GM12878 (cell line): ENCODE data around the gene GLT1D1. TPM values are rescaled to one million over a fixed set of nuclear protein-coding genes. Genes with fewer than 3 reads are reported as not detected.

Experiments used
- LARP7 ChIP-seq: fragments of 450-650 bp; IDR thresholded peaks from 2 replicates; pipeline ENCODE4 v1.6.1; 2017; ENCODE audit warnings: mild to moderate bottlenecking
- MTA3 ChIP-seq: IDR thresholded peaks from 2 replicates; pipeline ENCODE4 v1.6.1; 2012; ENCODE audit warnings: low read length, inconsistent platforms, borderline replicate concordance
- NFYA ChIP-seq: IDR thresholded peaks from 2 replicates; pipeline ENCODE4 v1.6.1; 2011; ENCODE audit warnings: low read depth, mild to moderate bottlenecking, low read length, improper control_type of control experiment, borderline replicate concordance
- NFYB ChIP-seq: IDR thresholded peaks from 2 replicates; pipeline ENCODE4 v1.6.1; 2011; ENCODE audit warnings: low read depth, mild to moderate bottlenecking, low read length, improper control_type of control experiment, moderate library complexity; ENCODE audit not compliant: insufficient read depth
- PML ChIP-seq: IDR thresholded peaks from 2 replicates; pipeline ENCODE4 v1.6.1; 2012; ENCODE audit warnings: low read length, inconsistent platforms
- RCOR1 ChIP-seq: conservative IDR thresholded peaks from 2 replicates; pipeline ENCODE4 v1.6.1; 2012; ENCODE audit warnings: low read depth, low read length, improper control_type of control experiment
- SREBF1 ChIP-seq: IDR thresholded peaks from 2 replicates; pipeline ENCODE4 v1.6.1; 2012; ENCODE audit warnings: mild to moderate bottlenecking, low read length
- STAT1 ChIP-seq: fragments of 450-650 bp; conservative IDR thresholded peaks from 2 replicates; pipeline ENCODE4 v1.6.1; 2014; ENCODE audit warnings: antibody characterized with exemption, mild to moderate bottlenecking
- TCF12 ChIP-seq: IDR thresholded peaks from 2 replicates; pipeline ENCODE4 v1.6.1; 2011; ENCODE audit warnings: low read depth, mild to moderate bottlenecking, low read length
- TCF7 ChIP-seq: IDR thresholded peaks from 2 replicates; pipeline ENCODE4 v1.6.1; 2014; ENCODE audit warnings: antibody characterized with exemption, borderline replicate concordance
- ZNF217 ChIP-seq: fragments of 450-650 bp; IDR thresholded peaks from 2 replicates; pipeline ENCODE4 v1.6.1; 2017; ENCODE audit warnings: antibody characterized with exemption, mild to moderate bottlenecking
- ZZZ3 ChIP-seq: IDR thresholded peaks from 2 replicates; pipeline ENCODE4 v1.6.1; 2011; ENCODE audit warnings: low read depth; ENCODE audit not compliant: control insufficient read depth, insufficient read length
- polyA plus RNA-seq, 11 experiments: library from polyadenylated mRNA; depleted of rRNA in 4 of 11; unstranded in 6 of 11; stranded (reverse) in 5 of 11; fragments of >200 nt; fragmentation: Nextera tagmentation in 4 of 11; fragmentation: Illumina TruSeq in 1 of 11; extraction: Ambion mirVana in 4 of 11; extraction: Trizol in 1 of 11; gene quantifications; 1 replicate in 1 of 11; 2 replicates in 10 of 11; pipeline versions ENCODE4 v1.2.1 to v1.2.3, GENCODE V29; 2011 to 2016; ENCODE audit warnings: inconsistent platforms in 2 of 11, missing spikeins in 2 of 11, low read depth in 1 of 11
- total RNA-seq, 4 experiments: library from RNA; depleted of rRNA in 3 of 4; stranded (reverse); fragments of >200 nt in 3 of 4; fragmentation: Illumina TruSeq in 1 of 4; extraction: Trizol in 1 of 4; gene quantifications; 2 replicates each; pipeline versions ENCODE4 v1.2.1 to v1.2.3, GENCODE V29; 2013 to 2021
- TF ChIP-seq, protein P1 (sequence below): IDR thresholded peaks from 2 replicates; pipeline ENCODE4 v1.6.1; 2012; ENCODE audit warnings: improper control_type of control experiment, low read depth, low read length; ENCODE audit not compliant: insufficient replicate concordance
- TF ChIP-seq, protein P2 (sequence below): IDR thresholded peaks from 2 replicates; pipeline ENCODE4 v1.6.1; 2012; ENCODE audit warnings: mild to moderate bottlenecking, low read depth, low read length

Gene GLT1D1
- total and polyA plus RNA-seq, 10 of the 15 experiments (the other 5 are each of a cell fraction or from before 2014, with no cell fraction given) = 0.42 to 62.8 (median 3.0) TPM

DNA sequence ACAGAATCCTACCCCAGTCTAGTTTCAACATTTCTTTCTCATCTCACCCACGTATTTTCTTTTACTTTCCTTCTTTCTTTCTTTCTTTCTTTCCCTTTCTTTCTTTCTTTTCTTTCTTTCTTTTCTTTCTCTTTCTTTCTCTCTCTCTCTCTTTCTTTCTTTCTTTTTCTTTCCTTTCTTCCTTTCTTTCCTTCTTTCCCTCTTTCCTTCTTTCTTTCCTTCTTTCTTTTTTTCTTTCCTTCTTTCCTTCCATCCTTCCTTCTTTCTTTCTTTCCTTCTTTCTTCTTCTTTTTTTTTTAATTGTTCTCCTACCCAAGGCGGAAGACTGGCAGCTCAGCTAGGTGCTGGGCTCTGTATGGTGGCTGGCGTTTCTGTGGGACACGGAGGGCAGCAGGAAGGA lies 55.0 kb downstream of the GLT1D1 start (continued):
- TF ChIP-seq, protein P1, sequence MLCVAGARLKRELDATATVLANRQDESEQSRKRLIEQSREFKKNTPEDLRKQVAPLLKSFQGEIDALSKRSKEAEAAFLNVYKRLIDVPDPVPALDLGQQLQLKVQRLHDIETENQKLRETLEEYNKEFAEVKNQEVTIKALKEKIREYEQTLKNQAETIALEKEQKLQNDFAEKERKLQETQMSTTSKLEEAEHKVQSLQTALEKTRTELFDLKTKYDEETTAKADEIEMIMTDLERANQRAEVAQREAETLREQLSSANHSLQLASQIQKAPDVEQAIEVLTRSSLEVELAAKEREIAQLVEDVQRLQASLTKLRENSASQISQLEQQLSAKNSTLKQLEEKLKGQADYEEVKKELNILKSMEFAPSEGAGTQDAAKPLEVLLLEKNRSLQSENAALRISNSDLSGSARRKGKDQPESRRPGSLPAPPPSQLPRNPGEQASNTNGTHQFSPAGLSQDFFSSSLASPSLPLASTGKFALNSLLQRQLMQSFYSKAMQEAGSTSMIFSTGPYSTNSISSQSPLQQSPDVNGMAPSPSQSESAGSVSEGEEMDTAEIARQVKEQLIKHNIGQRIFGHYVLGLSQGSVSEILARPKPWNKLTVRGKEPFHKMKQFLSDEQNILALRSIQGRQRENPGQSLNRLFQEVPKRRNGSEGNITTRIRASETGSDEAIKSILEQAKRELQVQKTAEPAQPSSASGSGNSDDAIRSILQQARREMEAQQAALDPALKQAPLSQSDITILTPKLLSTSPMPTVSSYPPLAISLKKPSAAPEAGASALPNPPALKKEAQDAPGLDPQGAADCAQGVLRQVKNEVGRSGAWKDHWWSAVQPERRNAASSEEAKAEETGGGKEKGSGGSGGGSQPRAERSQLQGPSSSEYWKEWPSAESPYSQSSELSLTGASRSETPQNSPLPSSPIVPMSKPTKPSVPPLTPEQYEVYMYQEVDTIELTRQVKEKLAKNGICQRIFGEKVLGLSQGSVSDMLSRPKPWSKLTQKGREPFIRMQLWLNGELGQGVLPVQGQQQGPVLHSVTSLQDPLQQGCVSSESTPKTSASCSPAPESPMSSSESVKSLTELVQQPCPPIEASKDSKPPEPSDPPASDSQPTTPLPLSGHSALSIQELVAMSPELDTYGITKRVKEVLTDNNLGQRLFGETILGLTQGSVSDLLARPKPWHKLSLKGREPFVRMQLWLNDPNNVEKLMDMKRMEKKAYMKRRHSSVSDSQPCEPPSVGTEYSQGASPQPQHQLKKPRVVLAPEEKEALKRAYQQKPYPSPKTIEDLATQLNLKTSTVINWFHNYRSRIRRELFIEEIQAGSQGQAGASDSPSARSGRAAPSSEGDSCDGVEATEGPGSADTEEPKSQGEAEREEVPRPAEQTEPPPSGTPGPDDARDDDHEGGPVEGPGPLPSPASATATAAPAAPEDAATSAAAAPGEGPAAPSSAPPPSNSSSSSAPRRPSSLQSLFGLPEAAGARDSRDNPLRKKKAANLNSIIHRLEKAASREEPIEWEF = no peak
- no peak for TF ChIP-seq RCOR1
- TF ChIP-seq NFYB = no peak
- TF ChIP-seq ZNF217 = no peak
- no peak for TF ChIP-seq TCF12
- no peak for TF ChIP-seq LARP7
- TF ChIP-seq ZZZ3 = no peak
- no peak for TF ChIP-seq NFYA
- TF ChIP-seq PML = no peak
- TF ChIP-seq STAT1 = no peak
- no peak for TF ChIP-seq MTA3
- TF ChIP-seq TCF7 = no peak
- no peak for TF ChIP-seq SREBF1
- TF ChIP-seq, protein P2, sequence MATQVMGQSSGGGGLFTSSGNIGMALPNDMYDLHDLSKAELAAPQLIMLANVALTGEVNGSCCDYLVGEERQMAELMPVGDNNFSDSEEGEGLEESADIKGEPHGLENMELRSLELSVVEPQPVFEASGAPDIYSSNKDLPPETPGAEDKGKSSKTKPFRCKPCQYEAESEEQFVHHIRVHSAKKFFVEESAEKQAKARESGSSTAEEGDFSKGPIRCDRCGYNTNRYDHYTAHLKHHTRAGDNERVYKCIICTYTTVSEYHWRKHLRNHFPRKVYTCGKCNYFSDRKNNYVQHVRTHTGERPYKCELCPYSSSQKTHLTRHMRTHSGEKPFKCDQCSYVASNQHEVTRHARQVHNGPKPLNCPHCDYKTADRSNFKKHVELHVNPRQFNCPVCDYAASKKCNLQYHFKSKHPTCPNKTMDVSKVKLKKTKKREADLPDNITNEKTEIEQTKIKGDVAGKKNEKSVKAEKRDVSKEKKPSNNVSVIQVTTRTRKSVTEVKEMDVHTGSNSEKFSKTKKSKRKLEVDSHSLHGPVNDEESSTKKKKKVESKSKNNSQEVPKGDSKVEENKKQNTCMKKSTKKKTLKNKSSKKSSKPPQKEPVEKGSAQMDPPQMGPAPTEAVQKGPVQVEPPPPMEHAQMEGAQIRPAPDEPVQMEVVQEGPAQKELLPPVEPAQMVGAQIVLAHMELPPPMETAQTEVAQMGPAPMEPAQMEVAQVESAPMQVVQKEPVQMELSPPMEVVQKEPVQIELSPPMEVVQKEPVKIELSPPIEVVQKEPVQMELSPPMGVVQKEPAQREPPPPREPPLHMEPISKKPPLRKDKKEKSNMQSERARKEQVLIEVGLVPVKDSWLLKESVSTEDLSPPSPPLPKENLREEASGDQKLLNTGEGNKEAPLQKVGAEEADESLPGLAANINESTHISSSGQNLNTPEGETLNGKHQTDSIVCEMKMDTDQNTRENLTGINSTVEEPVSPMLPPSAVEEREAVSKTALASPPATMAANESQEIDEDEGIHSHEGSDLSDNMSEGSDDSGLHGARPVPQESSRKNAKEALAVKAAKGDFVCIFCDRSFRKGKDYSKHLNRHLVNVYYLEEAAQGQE = no peak
- TF ChIP-seq, all 136 proteins: peak for 0
